Stimulated activated CD8-positive, alpha-beta memory T cell treated with anti-CD3 and anti-CD28 coated beads, Interleukin-15, amount 100 ng/mL, for 1 hour (primary cell): ENCODE measurements around the gene GPC5.
"Not testable (repeated sequence)": the region's sequence is repeated elsewhere in the genome, so short reads cannot be mapped to it uniquely, and the experiment has no call there.

Experiments used
- DNase-seq: peaks from one replicate; pipeline ENCODE4 v3.0.0-alpha.2; 2020; ENCODE audit warnings: low read depth

GPC5 gene

DNA sequence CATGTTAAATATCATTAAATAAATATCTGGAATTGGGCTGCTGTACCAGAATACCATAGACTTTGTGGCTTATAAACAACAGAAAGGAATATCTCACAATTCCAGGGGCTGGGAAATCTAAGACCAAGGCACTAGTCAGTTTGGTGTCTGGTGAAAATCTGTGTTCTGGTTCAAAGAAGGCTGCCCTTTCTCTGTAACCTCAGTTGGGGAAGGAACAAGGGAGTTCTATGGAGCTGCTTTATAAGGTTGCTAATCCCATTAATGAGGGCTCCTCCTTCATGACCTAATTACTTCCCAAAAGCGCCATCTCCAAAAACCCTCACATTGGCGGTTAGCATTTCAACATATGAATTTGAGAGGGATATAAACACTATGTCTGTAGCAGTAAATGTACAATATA is 480.9 kb downstream of the GPC5 start:
- DNase-seq, result no peak

DNA sequence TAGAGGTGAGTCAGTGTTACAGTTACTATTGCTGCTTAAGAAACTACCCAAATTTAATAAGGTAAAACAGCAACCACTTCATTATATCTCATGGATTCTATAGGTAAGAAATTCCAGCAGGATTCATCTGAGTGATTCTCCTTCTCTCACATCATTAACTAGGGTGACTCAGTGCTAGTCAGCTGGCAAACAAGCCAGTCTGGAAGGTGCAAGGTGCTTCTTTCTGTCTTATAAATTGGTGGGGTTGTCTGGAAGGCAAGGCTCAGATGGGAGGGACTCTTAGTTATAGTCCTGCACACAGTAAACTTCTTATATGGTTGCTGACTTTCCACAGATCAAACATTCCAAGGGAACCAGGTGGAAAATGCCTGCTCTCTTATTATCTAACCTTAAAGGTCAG is 484.5 kb downstream of the GPC5 start:
- no peak for DNase-seq

GRCh38 chr13:91889641-91890040 is 491.2 kb downstream of the GPC5 start:
- DNase-seq, result no peak

DNA sequence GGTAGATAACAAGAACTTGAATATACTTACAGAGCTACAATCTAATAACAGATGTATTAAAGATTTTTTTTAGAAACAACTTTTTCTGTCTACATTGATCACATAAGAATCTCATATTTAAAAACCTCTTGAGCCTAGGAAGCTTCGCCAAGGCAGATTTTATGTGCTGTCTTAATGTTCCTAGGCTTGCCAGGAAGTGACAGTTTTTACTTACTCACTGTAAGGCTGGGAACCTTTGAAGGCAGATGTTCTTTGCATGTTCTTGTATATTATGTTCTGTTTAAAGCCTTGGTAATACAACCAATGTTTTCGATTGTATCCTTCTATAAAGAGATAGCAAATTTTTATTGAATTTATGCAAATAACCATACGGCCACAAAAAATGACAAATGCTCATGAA is 492.7 kb downstream of the GPC5 start:
- DNase-seq, result no peak

DNA sequence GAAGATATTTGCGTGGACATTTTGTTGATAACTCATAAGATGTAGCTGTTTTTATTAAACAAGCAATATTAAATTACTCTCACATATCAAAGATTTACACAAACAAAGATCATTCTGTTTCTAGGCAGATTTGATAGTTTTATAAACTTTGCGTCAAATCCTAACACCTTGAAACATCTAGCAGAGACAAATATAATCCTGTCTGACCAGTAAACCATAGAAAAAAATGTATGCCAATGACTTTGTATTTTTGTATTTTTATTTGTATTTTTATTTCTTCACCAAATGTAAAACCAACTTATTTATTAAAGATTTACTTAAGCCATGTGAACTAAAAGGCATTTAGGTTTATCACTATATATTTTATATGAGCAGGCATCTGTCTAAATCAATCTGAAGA is 494.6 kb downstream of the GPC5 start:
- DNase-seq, result no peak

DNA sequence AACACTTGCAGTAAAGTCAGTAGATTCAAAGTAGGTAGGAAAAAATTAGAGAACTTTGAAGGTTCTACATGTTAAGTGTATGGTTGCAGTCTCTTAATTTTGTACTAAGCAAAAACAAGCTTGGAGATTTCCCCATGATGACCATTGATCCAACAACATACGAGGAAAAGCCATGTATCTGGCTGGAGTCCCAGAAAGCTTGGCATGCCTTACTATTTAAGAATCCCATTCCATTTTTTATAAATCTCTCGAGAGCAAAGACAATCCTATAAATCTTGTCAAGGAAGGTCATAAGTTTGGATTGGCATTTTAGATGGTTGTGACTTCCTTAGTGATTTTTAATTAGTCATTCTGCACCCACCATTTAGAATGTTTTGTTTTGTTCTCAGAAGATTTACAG is 495.9 kb downstream of the GPC5 start:
- DNase-seq, result no peak

DNA sequence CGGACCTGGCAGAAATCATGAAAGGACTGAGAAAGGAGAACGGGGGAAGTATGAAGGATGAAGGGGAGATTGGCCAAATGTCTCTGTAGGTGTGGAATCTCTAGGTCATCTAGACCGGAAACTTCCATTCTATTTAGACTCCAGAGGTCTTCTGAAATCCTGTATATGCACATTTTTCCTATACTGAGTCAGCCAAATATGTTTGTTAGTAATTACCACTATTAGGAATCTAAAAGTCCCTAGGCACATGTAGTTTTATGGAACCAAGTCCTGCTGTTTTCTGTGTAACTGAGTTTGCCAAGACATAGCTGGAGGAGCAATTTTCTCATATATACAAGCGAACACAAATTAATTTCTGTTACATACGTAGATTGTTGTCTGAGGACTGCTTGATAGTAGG is 498.1 kb downstream of the GPC5 start:
- no peak for DNase-seq

DNA sequence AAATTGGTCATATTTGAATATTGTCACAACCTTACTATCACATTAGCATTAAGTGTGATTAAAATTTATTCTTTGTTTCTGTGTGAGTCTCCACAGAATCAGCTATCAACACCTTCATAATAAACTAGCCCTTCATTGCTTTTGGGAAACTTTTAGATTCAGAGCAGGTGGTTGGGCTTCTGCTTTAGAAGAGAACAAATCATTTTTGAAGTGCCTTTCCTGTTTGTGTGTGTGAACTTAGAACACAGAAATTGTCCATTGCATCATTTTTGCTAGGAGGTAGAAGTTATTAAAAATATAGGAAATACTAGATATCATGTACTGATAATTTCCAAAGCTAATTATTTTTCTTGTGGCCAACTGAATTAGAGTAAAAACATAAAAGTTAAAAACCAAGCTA is 500.6 kb downstream of the GPC5 start:
- DNase-seq, result not testable (repeated sequence)

DNA sequence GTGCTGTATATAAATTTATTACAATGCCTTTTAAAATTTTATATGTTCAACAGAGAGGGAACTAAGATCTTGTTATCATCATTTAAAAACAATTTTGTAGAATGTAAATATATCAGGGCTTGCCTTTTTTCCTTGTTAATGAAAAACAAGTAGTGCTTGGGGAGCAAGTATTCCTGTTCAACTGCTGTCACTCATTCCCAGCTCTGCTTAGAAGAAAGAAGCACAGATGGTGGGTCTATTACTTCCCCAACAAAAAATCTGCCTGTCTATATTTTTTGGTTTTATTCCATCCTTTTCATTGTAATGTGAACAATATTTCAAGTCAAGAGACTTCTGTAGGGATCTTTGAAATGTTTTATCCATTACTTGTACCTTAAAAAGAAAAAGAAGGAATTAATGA is 503.9 kb downstream of the GPC5 start:
- DNase-seq, result no peak

DNA sequence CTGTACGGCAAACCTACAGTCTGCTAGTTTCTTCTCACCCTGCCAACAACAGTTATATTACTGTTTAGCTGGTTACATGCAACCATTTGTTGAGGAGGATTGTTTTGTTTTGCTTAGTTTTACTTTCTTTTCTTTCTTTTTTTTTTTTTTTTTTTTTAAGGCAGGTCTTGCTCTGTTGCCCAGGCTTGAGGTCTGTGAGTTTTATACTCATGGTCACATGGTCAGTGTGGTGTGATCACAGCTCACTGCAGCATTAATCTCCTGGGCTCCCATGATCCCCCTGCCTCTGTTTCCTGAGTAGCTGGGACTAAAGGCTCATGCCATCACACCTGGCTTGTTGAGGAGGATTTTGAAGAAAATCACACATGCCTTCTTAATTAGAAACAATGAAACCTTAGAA is 505.6 kb downstream of the GPC5 start:
- no peak for DNase-seq

- DNase-seq, result no peak
Observed at GRCh38 chr13:91904597-91904996, 506.2 kb downstream of the GPC5 start.

DNA sequence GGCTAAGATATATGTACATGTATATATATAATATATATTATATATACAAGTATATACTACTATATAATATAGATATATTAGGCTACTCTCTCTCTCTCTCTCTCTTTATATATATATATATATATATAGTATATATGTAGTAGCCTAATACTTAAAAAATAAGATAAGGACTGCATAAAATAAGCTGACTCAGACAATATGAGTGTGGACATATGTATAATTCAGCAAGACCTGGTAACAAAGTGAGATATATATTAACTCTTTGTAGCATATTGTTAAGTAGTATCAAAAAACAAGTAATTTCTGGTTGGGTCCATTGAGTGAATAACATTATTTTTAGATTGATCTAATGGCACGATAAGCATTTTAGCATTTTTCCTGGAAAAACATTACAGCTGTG is 509.0 kb downstream of the GPC5 start:
- no peak for DNase-seq

GRCh38 chr13:91909617-91910016 is 511.2 kb downstream of the GPC5 start:
- DNase-seq, result no peak

DNA sequence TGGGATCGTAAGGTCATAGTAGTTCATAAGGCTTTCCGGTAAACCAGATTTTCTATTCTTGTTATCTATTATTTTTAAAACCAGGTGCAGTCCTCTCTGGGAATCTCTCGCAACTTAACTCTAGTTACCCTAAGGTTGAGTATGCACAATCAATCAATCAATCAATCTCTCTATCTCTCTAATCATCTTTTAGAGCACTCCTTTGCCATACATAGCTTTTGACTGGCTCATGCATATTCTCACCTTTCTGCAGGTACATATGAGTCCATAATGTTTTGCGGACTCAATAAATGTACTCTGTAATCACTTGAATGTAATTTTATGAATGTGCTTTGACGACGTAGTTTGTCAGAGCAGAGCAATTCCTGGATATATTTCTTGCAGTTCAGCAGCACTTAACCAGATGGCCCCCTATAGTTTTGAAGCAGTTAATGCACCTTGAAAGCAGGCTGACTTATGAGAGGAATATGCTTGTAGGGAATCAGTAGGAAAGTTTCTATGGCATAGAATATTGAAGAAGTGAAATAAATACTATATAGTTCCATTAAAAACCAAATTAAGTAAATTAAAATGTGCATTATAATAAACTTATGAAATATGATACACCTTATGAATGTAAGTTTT is 524.7 kb downstream of the GPC5 start:
- DNase-seq, result no peak

- DNase-seq, result no peak
Observed at GRCh38 chr13:91930687-91931086, 532.3 kb downstream of the GPC5 start.

- no peak for DNase-seq
Observed at GRCh38 chr13:91934354-91934753, 535.9 kb downstream of the GPC5 start.

- DNase-seq, result no peak
Observed at GRCh38 chr13:91946498-91947070, 548.2 kb downstream of the GPC5 start.

DNA sequence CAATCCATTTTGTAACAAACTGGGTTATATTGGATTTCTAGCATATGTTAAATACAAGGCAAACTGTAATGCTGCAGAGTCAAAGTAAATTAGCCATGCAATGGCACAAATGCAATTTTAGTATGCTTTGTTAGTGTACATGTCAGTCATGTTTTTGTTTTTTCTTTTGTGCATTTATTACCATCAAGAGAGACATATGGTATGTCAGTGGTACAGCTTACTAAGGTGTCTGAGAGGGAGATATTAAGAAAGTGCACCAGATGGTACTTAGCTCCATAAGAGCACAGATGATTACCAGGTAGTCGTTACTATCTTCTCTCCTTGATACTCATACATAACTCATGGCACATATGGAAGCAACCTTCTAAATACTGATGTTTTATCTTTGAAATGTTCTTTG is 550.3 kb downstream of the GPC5 start:
- DNase-seq, result no peak

GRCh38 chr13:91950803-91951202 is 552.4 kb downstream of the GPC5 start:
- DNase-seq, result no peak

DNA sequence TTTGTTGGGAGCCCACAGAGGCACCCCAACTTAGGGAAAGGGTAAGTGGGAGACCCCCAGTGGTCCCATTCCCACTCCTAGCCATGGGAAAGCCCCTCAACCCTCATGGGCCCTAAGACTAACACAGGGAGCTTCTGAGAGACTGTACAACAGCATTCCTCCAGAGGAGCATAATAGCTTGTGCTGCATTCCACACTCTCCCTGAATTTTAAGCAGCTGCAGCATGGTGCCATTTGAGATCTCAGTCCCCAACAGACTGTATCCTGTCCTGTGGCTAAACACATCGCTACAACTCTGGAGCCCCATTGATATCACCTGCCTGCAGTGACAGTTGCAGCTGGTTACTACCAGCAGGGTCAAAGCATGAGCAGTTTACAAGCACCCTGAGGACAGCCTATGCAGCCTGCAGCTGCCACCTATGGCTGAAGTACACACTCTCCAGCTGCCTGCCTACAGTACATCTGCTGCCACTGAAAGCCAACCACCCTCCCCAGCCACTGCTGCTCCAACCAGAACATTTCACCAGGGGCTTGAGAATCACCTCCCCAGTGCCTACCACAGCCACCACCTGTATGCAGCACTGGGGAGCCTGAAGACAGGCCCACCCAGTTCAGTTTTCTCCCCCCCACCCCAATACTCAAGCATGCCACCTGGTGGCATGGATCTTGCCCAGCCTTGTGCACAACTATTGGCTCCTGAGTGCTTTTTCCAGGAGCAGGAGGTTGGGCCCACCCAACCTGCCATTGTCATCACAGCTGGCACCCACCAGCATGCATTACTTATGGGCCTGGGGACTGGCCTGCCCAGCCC is 557.3 kb downstream of the GPC5 start:
- no peak for DNase-seq

- no peak for DNase-seq
Observed at GRCh38 chr13:91960947-91961346, 562.5 kb downstream of the GPC5 start.

GRCh38 chr13:91962946-91963345 is 564.5 kb downstream of the GPC5 start:
- DNase-seq, result no peak

GRCh38 chr13:91965511-91965910 is 567.1 kb downstream of the GPC5 start:
- DNase-seq, result no peak

GRCh38 chr13:91978571-91978970 is 580.1 kb downstream of the GPC5 start:
- DNase-seq, result no peak
